Measurements from ENCODE around the gene CARD6.

- TF ChIP-seq, protein P1, sequence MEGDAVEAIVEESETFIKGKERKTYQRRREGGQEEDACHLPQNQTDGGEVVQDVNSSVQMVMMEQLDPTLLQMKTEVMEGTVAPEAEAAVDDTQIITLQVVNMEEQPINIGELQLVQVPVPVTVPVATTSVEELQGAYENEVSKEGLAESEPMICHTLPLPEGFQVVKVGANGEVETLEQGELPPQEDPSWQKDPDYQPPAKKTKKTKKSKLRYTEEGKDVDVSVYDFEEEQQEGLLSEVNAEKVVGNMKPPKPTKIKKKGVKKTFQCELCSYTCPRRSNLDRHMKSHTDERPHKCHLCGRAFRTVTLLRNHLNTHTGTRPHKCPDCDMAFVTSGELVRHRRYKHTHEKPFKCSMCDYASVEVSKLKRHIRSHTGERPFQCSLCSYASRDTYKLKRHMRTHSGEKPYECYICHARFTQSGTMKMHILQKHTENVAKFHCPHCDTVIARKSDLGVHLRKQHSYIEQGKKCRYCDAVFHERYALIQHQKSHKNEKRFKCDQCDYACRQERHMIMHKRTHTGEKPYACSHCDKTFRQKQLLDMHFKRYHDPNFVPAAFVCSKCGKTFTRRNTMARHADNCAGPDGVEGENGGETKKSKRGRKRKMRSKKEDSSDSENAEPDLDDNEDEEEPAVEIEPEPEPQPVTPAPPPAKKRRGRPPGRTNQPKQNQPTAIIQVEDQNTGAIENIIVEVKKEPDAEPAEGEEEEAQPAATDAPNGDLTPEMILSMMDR (IDR thresholded peaks at IDR 0.05; ENCODE audit: low read depth, low read length, missing input control), result no peak
- TF ChIP-seq RXRA (IDR thresholded peaks at IDR 0.05) (no peak), JUND (IDR thresholded peaks at IDR 0.05) (no peak), ZBTB33 (IDR thresholded peaks at IDR 0.05) (no peak), YY1 (IDR thresholded peaks at IDR 0.05) (no peak), SP1 (IDR thresholded peaks at IDR 0.05) (no peak), NR2F2 (IDR thresholded peaks at IDR 0.05) (no peak), FOXA1 (IDR thresholded peaks at IDR 0.05) (no peak), GABPA (IDR thresholded peaks at IDR 0.05 in 1 of 2, conservative IDR thresholded peaks at IDR 0.05 in 1 of 2) (no peak), RAD21 (IDR thresholded peaks at IDR 0.05) (peak; percentile 3 to 35), TAF1 (conservative IDR thresholded peaks at IDR 0.05) (no peak), MAX (IDR thresholded peaks at IDR 0.05) (no peak)
- TF ChIP-seq, protein P2, sequence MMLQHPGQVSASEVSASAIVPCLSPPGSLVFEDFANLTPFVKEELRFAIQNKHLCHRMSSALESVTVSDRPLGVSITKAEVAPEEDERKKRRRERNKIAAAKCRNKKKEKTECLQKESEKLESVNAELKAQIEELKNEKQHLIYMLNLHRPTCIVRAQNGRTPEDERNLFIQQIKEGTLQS (IDR thresholded peaks at IDR 0.05), result no peak
Observed at GRCh38 chr5:40904994-40905306, 63.8 kb downstream of the CARD6 start.
